ENCODE data around the gene SAMD5.

Gene SAMD5

DNA sequence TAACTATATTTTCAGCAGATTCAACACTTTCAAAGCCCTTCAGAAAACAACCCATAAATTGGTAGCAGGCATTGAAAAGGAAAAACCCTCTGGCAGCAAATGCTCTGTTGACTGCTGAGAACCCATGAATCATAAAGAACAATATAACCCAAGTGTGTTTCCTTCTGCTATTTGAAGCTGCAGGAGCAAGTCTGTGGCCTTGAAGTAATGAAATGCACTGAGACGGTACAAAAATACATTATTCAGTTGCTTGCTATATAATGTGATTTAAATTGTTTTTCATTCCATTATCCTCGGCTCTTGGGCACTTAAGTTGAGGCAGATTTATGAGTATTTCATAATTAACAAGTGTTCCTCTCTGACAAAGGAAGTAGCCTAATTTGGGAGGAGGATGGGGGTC, 40.6 kb upstream of the SAMD5 start:
- TF ChIP-seq, protein P1, sequence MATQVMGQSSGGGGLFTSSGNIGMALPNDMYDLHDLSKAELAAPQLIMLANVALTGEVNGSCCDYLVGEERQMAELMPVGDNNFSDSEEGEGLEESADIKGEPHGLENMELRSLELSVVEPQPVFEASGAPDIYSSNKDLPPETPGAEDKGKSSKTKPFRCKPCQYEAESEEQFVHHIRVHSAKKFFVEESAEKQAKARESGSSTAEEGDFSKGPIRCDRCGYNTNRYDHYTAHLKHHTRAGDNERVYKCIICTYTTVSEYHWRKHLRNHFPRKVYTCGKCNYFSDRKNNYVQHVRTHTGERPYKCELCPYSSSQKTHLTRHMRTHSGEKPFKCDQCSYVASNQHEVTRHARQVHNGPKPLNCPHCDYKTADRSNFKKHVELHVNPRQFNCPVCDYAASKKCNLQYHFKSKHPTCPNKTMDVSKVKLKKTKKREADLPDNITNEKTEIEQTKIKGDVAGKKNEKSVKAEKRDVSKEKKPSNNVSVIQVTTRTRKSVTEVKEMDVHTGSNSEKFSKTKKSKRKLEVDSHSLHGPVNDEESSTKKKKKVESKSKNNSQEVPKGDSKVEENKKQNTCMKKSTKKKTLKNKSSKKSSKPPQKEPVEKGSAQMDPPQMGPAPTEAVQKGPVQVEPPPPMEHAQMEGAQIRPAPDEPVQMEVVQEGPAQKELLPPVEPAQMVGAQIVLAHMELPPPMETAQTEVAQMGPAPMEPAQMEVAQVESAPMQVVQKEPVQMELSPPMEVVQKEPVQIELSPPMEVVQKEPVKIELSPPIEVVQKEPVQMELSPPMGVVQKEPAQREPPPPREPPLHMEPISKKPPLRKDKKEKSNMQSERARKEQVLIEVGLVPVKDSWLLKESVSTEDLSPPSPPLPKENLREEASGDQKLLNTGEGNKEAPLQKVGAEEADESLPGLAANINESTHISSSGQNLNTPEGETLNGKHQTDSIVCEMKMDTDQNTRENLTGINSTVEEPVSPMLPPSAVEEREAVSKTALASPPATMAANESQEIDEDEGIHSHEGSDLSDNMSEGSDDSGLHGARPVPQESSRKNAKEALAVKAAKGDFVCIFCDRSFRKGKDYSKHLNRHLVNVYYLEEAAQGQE (IDR thresholded peaks at IDR 0.05; ENCODE audit: insufficient read depth in 1 of 2, low read depth in 2 of 2, low read length in 2 of 2) = no peak
- TF ChIP-seq FOXP2 (optimal IDR thresholded peaks at IDR 0.05; ENCODE audit: borderline replicate concordance, extremely low read depth, extremely low read length, insufficient read depth) (no peak), POLR2AphosphoS5 (IDR thresholded peaks at IDR 0.05; ENCODE audit: low read depth, low read length) (no peak), TAF1 (IDR thresholded peaks at IDR 0.05; ENCODE audit: borderline replicate concordance, insufficient read depth, low read length) (no peak), SIN3A (IDR thresholded peaks at IDR 0.05; ENCODE audit: borderline replicate concordance, insufficient read depth, low read length) (no peak)

DNA sequence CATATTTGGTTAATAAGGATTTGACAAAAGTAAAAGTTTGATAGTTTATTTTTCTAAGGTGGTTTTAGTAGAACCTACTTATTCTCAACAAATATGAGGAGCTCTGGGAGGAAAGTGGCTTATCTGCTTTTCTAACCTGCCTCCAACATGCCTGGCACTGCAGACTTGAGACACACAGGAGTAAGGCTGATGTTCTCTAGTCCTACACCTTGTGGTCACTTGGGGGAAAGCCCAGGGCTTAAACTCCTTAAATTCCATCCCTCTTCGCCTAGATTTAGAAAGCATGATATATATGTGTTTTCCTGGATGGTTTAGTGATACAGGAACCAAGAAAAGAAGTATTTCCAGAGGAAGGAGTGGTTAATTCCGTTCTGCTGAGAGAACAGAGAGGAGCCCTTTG, 39.9 kb upstream of the SAMD5 start:
- TF ChIP-seq TAF1 (IDR thresholded peaks at IDR 0.05; ENCODE audit: borderline replicate concordance, insufficient read depth, low read length) = no peak

DNA sequence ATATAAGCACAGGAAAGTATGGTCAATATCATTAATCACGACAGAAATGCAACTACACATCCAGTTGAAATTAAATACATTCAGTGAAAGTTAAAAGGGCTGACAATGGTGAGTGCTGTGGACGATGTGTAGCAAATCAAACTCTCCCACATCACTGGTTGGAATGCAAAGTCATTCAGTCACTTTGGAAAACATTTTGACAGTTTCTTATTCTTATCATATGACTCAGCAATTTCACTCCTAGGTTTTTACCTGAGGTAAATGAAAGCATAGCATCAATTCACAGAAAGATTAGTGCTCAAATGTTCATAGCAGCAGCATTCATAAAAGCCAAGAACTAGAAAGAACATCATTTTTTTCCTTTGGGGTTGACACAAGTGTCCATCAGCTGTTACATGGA, 28.6 kb upstream of the SAMD5 start:
- TF ChIP-seq, protein P1 (IDR thresholded peaks at IDR 0.05; ENCODE audit: insufficient read depth in 1 of 2, low read depth in 2 of 2, low read length in 2 of 2) = no peak
- TF ChIP-seq SIN3A (IDR thresholded peaks at IDR 0.05; ENCODE audit: borderline replicate concordance, insufficient read depth, low read length) (no peak), POLR2AphosphoS5 (IDR thresholded peaks at IDR 0.05; ENCODE audit: low read depth, low read length) (no peak), TAF1 (IDR thresholded peaks at IDR 0.05; ENCODE audit: borderline replicate concordance, insufficient read depth, low read length) (no peak), FOXP2 (optimal IDR thresholded peaks at IDR 0.05; ENCODE audit: borderline replicate concordance, extremely low read depth, extremely low read length, insufficient read depth) (no peak)

DNA sequence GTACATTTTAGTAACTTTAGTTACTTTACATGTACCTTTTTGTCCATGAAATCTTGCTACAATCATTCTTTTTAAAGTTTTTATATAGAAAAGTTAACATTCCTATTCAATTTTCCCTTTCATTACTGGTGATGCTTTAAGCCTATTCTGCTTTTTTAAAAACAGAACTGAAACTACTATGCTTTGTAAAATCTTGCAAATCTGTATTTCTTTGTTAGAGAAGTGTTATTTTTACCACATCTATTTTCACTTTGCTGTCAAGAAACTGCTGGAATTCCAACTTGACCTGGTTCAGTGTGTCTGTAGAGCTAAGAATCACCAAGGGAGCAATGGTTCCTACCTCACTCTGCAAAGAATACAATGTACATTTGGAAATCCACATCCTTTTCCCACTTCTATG, 21.8 kb upstream of the SAMD5 start:
- TF ChIP-seq TAF1 (IDR thresholded peaks at IDR 0.05; ENCODE audit: borderline replicate concordance, insufficient read depth, low read length) = no peak
- TF ChIP-seq SIN3A (IDR thresholded peaks at IDR 0.05; ENCODE audit: borderline replicate concordance, insufficient read depth, low read length) = no peak
- TF ChIP-seq POLR2AphosphoS5 (IDR thresholded peaks at IDR 0.05; ENCODE audit: low read depth, low read length) = no peak
- TF ChIP-seq, protein P1 (IDR thresholded peaks at IDR 0.05; ENCODE audit: insufficient read depth in 1 of 2, low read depth in 2 of 2, low read length in 2 of 2) = no peak
- TF ChIP-seq FOXP2 (optimal IDR thresholded peaks at IDR 0.05; ENCODE audit: borderline replicate concordance, extremely low read depth, extremely low read length, insufficient read depth) = no peak

DNA sequence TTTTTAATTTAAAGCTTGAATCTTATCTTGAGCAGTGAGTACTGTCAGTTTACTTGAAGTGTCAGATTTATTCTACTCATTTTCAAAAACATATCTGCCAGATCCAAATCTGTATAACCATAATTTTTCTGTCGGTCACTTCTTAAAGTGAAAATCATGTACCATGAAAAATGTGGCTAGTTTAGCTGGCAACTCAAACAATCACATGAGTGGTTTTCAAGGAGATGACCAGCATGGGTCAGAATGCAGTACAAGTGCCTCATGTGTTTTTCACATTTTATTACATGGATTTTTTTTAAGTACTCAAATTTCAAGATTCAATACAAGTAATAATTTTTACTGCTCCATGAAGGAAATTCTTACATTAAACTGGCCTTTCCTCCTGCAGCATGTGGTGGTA, 11.0 kb upstream of the SAMD5 start:
- TF ChIP-seq, protein P1 (IDR thresholded peaks at IDR 0.05; ENCODE audit: insufficient read depth in 1 of 2, low read depth in 2 of 2, low read length in 2 of 2) = no peak
- TF ChIP-seq FOXP2 (optimal IDR thresholded peaks at IDR 0.05; ENCODE audit: borderline replicate concordance, extremely low read depth, extremely low read length, insufficient read depth) = no peak
